K562 (cell line): ENCODE data around the gene CEBPE.
"Not testable (repeated sequence)": the region's sequence is repeated elsewhere in the genome, so short reads cannot be mapped to it uniquely, and the experiment has no call there.

Source experiments
- EP300 ChIP-seq: IDR thresholded peaks from 2 replicates; pipeline ENCODE4 v1.6.1; 2012; ENCODE audit warnings: low read length, improper control_type of control experiment
- ESRRA ChIP-seq: fragments of 450-650 bp; IDR thresholded peaks from 2 replicates; pipeline ENCODE4 v1.6.1; 2014; ENCODE audit warnings: low read depth, mild to moderate bottlenecking, moderate library complexity, borderline replicate concordance
- EZH2 ChIP-seq: IDR thresholded peaks from 2 replicates; pipeline ENCODE4 v1.6.1; 2012; ENCODE audit warnings: low read depth, mild to moderate bottlenecking, inconsistent platforms, low read length, borderline replicate concordance
- L3MBTL2 ChIP-seq: fragments of 450-650 bp; IDR thresholded peaks from 2 replicates; pipeline ENCODE4 v1.6.1; 2016; ENCODE audit warnings: mild to moderate bottlenecking, moderate library complexity
- SIX5 ChIP-seq, 2 experiments: IDR thresholded peaks; 2 replicates each; pipeline ENCODE4 v1.6.1; 2011; ENCODE audit warnings: low read length in 2 of 2, borderline replicate concordance in 1 of 2, low read depth in 1 of 2, mild to moderate bottlenecking in 1 of 2, moderate library complexity in 1 of 2; ENCODE audit not compliant: insufficient read depth in 1 of 2
- SMARCB1 ChIP-seq: IDR thresholded peaks from 2 replicates; pipeline ENCODE4 v1.6.1; 2011; ENCODE audit warnings: improper control_type of control experiment, low read depth; ENCODE audit not compliant: insufficient read length
- SP1 ChIP-seq: sonication (generic); formaldehyde crosslinking; IDR thresholded peaks from 2 replicates; pipeline ENCODE4 v1.8.1; 2022; ENCODE audit warnings: mild to moderate bottlenecking, missing genetic modification reagents
- USF1 ChIP-seq: sonication (generic); formaldehyde crosslinking; IDR thresholded peaks from 2 replicates; pipeline ENCODE4 v1.9.0; 2022; ENCODE audit warnings: mild to moderate bottlenecking, missing genetic modification reagents
- ZFP1 ChIP-seq: fragments of 450-650 bp; formaldehyde crosslinking; IDR thresholded peaks from 2 replicates; pipeline ENCODE4 v1.4.0; 2020; ENCODE audit warnings: mild to moderate bottlenecking, mixed read lengths
- ZNF445 ChIP-seq: fragments of 250-450 bp; sonication (Bioruptor Pico); IDR thresholded peaks from 2 replicates; pipeline ENCODE4 v1.4.0; 2020; ENCODE audit warnings: low read depth, mild to moderate bottlenecking, moderate library complexity
- ZNF76 ChIP-seq: fragments of 250-450 bp; sonication (Bioruptor Pico); IDR thresholded peaks from 2 replicates; pipeline ENCODE4 v1.4.0; 2020; ENCODE audit warnings: mild to moderate bottlenecking, moderate library complexity, borderline replicate concordance
- TF ChIP-seq, protein P1 (sequence below), 2 experiments: fragments of 450-650 bp in 1 of 2; sonication (generic) in 1 of 2; formaldehyde crosslinking in 1 of 2; IDR thresholded peaks in 1 of 2; conservative IDR thresholded peaks in 1 of 2; 2 replicates each; pipeline versions ENCODE4 v1.6.1 to v1.8.1; 2016 to 2023; ENCODE audit warnings: mild to moderate bottlenecking in 2 of 2, moderate library complexity in 2 of 2, inconsistent platforms in 1 of 2, missing genetic modification reagents in 1 of 2
- TF ChIP-seq, protein P2 (sequence below), 3 experiments: IDR thresholded peaks in 2 of 3; conservative IDR thresholded peaks in 1 of 3; 2 replicates each; pipeline ENCODE4 v1.5.1; 2011 to 2012; ENCODE audit warnings: low read length in 3 of 3, mild to moderate bottlenecking in 3 of 3, control low read depth in 2 of 3, improper control_type of control experiment in 1 of 3, inconsistent platforms in 1 of 3, low read depth in 1 of 3, mixed read lengths in 1 of 3, moderate library complexity in 1 of 3; ENCODE audit not compliant: insufficient read depth in 2 of 3

DNA sequence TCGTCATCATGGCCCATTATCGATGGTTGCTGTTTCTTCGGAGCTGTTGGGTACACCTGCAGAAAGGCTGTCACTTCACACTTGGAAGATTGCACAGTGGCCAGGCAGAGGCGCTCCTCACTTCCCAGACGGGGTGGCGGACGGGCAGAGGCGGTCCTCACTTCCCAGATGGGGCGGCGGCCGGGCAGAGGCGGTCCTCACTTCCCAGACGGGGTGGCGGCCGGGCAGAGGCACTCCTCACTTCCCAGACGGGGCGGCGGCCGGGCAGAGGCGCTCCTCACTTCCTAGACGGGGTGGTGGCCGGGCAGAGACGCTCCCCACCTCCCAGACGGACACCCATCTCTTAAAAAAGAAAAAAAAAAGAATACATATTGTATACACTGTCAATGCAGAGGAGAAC, 10.9 kb downstream of the CEBPE start:
- TF ChIP-seq, protein P1, sequence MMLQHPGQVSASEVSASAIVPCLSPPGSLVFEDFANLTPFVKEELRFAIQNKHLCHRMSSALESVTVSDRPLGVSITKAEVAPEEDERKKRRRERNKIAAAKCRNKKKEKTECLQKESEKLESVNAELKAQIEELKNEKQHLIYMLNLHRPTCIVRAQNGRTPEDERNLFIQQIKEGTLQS (IDR thresholded peaks at IDR 0.05), result not testable (repeated sequence)
- TF ChIP-seq, protein P1 (CRISPR knock-in tag; conservative IDR thresholded peaks at IDR 0.05), result not testable (repeated sequence)
- TF ChIP-seq L3MBTL2; SMARCB1; USF1 (CRISPR knock-in tag); ZFP1; ZNF76; SIX5 (IDR thresholded peaks at IDR 0.05; ENCODE audit: borderline replicate concordance in 1 of 2, insufficient read depth in 1 of 2, low read depth in 1 of 2, low read length in 2 of 2); ESRRA; EZH2; SP1; EP300; ZNF445 (CRISPR knock-in tag): not testable (repeated sequence)
- TF ChIP-seq, protein P2, sequence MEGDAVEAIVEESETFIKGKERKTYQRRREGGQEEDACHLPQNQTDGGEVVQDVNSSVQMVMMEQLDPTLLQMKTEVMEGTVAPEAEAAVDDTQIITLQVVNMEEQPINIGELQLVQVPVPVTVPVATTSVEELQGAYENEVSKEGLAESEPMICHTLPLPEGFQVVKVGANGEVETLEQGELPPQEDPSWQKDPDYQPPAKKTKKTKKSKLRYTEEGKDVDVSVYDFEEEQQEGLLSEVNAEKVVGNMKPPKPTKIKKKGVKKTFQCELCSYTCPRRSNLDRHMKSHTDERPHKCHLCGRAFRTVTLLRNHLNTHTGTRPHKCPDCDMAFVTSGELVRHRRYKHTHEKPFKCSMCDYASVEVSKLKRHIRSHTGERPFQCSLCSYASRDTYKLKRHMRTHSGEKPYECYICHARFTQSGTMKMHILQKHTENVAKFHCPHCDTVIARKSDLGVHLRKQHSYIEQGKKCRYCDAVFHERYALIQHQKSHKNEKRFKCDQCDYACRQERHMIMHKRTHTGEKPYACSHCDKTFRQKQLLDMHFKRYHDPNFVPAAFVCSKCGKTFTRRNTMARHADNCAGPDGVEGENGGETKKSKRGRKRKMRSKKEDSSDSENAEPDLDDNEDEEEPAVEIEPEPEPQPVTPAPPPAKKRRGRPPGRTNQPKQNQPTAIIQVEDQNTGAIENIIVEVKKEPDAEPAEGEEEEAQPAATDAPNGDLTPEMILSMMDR (IDR thresholded peaks at IDR 0.05 in 2 of 3, conservative IDR thresholded peaks at IDR 0.05 in 1 of 3; ENCODE audit: insufficient read depth in 2 of 3, low read depth in 1 of 3, low read length in 3 of 3), result not testable (repeated sequence)
